Breast epithelium (tissue), 3 donors: ENCODE measurements around the gene MCTS1.
"Not testable (repeated sequence)": the region's sequence is repeated elsewhere in the genome, so short reads cannot be mapped to it uniquely, and the experiment has no call there.

Source experiments
- CTCF ChIP-seq, 3 donors: fragments of 450-650 bp; IDR thresholded peaks; one replicate each; pipeline ENCODE4 v1.5.1; 2016 to 2017; ENCODE audit warnings: antibody characterized with exemption in 3 of 3, mild to moderate bottlenecking in 3 of 3, moderate library complexity in 3 of 3
- POLR2AphosphoS5 ChIP-seq, 3 donors: sonication (generic); formaldehyde crosslinking; IDR thresholded peaks; one replicate each; pipeline ENCODE4 v1.6.1; 2017; ENCODE audit warnings: antibody characterized with exemption in 3 of 3

GRCh38 chrX:120652256-120652655 lies 48.4 kb downstream of the MCTS1 start:
- TF ChIP-seq CTCF, POLR2AphosphoS5 (IDR thresholded peaks at IDR 0.05): not testable (repeated sequence)
